GM12872 (cell line): ENCODE data around the gene PLD3.
A peak's percentile ranks its signal among the peaks of the same experiment; 100 is the strongest.

Source experiments
- TF ChIP-seq, protein P1 (sequence below): IDR thresholded peaks from 3 replicates; pipeline ENCODE4 v1.5.1; 2011; ENCODE audit warnings: low read depth, mild to moderate bottlenecking, low read length, moderate library complexity; ENCODE audit not compliant: insufficient read depth

The PLD3 gene

DNA sequence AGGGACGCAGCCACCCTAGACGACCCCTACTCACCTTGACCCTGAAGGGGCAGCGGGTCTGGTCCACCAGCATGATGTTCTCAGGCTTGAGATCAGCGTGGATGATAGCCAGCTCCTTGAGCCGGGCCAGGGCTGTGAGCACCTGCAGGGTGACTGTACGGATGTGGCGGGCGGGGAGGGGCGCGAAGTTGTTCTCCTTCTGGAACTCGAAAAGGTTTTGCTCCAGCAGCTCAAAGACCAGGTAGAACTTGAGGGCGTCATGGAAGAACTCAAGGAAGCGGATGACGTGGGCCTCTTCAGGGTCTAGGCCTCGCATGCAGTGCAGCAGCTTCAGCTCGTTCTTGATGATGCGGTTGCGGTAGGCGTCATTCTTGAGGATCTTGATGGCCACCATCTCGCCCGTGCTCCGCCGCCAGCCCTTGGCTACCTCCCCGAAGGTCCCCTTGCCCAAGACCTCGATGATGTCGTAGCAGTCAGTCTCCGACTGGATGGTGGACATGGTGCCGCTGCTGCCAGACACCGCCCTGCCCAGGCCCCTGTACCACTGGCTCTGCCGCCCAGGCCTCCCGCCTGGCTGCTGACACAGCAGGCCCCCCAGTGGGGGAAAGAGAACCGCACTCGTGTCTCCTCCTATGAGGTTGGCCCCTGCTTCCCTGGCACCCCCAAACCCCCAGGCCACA, 41.0 kb downstream of the PLD3 start:
- TF ChIP-seq, protein P1, sequence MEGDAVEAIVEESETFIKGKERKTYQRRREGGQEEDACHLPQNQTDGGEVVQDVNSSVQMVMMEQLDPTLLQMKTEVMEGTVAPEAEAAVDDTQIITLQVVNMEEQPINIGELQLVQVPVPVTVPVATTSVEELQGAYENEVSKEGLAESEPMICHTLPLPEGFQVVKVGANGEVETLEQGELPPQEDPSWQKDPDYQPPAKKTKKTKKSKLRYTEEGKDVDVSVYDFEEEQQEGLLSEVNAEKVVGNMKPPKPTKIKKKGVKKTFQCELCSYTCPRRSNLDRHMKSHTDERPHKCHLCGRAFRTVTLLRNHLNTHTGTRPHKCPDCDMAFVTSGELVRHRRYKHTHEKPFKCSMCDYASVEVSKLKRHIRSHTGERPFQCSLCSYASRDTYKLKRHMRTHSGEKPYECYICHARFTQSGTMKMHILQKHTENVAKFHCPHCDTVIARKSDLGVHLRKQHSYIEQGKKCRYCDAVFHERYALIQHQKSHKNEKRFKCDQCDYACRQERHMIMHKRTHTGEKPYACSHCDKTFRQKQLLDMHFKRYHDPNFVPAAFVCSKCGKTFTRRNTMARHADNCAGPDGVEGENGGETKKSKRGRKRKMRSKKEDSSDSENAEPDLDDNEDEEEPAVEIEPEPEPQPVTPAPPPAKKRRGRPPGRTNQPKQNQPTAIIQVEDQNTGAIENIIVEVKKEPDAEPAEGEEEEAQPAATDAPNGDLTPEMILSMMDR: no peak

DNA sequence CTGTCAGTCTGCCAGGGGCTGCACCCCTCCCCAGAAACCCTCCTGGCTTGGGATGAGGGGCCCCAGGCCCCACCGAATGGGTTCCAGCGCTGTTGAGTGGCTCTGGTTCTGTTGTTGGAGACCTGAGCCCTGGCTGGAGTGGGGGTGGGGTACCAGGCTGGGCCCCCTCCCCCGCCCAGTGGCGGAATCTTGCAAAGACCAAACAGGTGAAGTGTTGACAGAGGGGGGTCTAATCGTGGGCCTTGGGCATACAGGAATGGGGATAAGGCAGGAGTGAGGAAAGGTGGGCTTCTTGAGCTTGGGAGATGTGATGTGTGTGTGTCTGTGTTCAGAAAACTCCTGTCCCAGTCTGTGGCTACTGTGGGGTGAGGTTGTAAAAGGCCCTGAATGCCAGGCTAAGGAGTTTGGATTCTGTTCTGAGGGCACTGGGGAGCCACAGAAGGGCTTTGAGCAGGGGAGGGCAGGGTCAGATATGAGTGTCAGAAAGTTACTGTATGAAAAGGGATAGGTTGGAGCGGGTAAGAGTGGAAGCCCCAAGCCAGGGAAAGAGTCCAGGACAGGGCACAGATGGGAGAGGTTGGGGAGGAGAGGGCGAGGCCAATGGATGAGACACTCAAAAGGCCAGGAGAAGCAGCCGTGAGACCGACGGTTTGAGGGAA, 41.7 kb downstream of the PLD3 start, which contains the start of gene HIPK4:
HIPK4 (minus strand) TSS at position 98 of the 659 bp plus-strand sequence. CDS start 279 bp downstream, outside the sequence.
- TF ChIP-seq, protein P1: no peak

DNA sequence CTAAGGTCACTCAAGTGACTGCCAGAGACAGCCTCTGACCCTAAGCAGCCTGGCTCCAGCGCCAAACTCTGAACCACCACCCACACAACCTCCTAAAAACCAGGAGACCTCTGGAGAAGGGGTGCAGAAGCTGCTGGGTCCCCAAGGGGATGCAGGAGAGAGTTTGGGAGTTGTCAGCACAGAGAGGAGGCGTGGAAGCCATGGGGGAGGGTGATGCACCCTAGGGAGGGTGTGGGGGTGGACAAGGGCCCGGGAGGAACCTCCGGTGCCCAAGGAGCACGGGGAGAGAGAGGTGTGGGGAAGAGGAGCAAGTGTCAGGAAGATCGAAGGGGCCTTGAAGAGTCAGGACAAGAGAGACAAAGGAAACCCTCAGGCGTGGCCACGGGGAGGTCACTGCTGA, 43.6 kb downstream of the PLD3 start:
- TF ChIP-seq, protein P1: no peak

DNA sequence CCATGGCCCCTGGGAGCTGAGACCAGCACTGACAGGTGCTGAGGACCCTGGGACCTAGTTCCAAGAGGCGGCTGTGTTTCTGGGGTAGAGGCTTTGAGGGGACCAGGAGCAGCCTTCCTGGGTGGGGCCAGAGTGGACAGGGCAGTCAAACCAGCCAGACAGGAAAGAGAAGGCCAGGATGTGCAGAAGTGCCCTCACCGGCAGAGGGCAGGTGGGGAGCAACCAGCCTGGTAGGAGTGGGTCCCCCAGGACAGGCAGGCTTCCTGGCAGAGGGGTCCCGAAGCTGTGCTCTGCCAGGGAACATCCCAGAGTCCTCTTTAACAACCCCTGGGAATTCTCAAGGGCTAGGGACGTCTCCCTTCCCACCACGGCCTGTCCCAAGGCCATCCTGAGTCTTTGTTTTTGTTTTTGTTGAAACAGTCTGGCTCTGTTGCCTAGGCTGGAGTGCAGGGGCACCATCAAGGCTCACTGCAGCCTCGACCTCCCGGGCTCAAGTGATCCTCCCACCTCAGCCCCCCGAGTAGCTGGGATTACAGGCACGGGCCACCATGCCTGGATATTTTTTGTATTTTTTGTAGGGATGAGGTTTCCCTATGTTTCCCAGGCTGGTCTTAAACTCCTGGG, 44.5 kb downstream of the PLD3 start:
- TF ChIP-seq, protein P1: peak; percentile 27; the same call in 1 of the 3 replicates

DNA sequence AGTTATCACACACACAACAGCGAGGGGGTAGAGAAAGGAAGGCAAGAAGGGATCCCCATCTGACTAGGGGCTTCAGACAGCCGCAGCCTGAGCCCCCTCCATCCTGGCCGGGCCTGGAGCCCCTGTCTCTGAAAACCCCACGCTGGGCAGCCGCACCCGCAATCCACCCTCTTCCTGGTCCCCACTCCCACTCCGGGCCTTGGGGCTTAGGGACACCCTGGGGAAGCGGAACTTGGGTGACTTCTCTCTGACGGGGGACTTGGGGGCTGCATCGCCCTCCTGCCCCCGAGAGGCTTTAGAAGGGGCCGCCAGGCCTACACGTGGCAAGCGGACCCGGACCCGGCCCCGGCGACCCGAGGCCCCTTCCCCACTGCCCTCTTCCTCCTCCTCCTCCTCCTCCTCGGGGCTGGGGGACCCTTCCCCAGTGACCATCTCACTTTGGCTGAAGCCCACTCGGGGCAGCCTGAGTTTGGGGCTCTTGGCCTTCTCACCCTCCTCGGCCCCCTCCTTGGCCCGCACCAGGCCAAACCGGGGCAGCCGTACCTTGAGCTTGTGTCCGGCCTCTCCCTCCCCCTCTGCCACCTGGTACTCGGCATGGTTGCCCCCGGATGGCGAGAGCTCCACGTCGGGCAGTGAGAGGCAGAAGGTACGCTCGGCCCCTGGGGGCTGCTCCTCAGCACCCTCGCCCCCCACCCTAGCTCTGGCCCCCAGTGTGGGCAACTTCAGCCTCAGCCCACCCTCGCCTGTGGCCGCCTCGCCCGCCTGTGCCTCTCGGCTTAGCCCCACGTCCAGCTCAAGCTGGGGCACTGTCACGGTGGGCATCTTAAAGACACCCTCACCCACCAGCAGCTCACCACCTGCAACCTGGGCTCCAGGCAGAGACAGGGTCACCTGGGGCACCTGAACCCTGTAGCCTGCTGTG, 45.7 kb downstream of the PLD3 start:
- TF ChIP-seq, protein P1: no peak

DNA sequence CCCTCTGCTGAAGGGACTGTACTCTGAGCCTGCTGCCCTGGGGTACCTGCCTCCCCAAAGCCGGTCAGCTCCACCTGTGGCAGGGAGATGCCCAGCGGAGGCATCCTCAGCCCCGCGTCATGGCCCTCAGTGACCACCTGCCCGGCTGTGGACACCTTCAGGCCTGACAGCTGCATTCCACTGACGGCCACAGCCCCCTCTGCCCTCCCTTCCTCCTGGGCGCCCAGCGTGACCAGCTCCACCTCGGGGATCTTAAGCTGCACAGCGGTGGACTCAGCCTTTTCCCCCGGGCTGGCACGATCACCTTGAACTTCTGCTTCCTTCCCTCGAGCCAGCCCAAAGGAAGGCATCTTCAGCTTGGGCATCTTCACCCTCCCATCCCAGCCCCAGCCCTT, 46.3 kb downstream of the PLD3 start:
- TF ChIP-seq, protein P1: no peak

DNA sequence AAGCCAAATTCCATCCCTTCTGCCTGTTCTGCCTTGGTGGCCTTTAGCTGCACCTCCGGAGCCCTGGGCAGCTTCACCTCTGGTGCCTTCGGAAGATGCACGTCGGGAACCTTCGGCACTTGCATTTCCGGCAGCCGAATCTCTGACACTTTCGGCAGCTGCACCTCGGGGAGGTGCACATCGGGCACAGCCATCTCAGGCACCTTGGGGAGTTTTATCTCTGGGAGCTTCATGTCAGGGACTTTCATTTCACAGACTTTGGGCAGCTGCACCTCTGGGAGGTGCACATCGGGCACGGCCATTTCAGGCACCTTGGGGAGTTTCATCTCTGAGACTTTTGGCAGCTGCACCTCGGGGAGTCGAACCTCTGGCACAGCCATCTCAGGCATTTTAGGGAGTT, 47.5 kb downstream of the PLD3 start:
- TF ChIP-seq, protein P1: no peak
